ENCODE data around the gene PPP1R1B. TPM values are rescaled to one million over a fixed set of nuclear protein-coding genes. Genes with fewer than 3 reads are reported as not detected.

Gene PPP1R1B
- total and polyA plus RNA-seq, 2 experiments from 2014 or later: 3.4 to 5.4 TPM

DNA sequence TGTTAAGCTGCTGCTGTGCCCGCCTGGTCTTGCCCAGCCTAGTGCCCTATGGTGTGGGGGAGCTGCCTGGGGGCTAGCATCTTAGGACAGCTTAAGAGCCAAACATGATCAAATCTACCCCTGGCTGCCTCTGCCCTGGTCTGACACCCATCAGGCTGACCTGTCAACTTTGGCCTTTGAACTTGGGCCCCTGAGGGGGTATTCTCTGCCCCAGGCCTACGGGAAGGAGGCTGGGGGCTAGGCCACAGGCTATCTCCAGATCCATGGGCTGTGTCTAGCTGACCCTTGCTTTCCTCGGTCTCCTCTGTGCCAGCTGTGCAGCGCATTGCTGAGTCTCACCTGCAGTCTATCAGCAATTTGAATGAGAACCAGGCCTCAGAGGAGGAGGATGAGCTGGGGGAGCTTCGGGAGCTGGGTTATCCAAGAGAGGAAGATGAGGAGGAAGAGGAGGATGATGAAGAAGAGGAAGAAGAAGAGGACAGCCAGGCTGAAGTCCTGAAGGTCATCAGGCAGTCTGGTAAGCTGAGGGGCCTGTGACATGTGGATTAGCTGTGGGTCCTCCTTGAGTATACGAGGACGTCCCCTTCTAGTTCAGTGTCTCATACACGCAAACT lies 6.9 kb downstream of the PPP1R1B start:
- H3K4me1 ChIP-seq (ENCODE audit: insufficient read depth): peaks cover 75% of the 10 kb centered on the region
- no peak overlapping the region for H3K4me2 ChIP-seq

DNA sequence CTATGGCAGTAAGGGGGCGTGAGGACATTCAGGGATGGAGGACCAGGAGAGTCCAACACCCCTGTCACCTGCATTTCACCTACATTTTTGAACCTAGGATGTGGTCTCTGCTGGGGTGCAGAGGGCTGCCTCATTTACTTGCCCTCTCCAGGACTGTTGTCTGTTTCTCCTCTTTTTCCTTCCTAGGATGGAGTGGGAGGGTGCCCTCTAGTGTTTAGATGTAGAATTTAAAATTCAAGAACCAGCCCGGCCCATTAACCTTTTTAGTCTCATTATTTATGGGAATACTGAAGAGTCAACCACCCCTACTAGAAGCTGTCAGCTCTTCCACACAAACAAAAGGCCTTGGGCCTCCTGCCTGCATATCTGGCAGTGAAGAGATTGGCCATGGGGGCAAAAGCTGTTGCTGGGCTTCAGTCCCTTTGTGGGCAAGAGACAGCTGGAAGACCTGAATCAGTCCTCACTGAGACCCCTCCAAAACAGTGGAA lies 7.7 kb downstream of the PPP1R1B start:
- H3K4me3 ChIP-seq: no peak overlapping the region
- no peak overlapping the region for H3K27ac ChIP-seq (ENCODE audit: low read depth)
- peaks cover 20% of the 10 kb centered on the region for H3K79me2 ChIP-seq (replicated peaks; ENCODE audit: insufficient read depth)
- no peaks in the 10 kb centered on the region for H3K9me3 Mint-ChIP-seq
- no peak overlapping the region for H2AFZ ChIP-seq
- peaks cover 27% of the 10 kb centered on the region; the same call in 1 of the 2 replicates for H3F3A ChIP-seq (replicated peaks; ENCODE audit: low read depth)
- peaks cover 78% of the 10 kb centered on the region for H3K4me1 Mint-ChIP-seq
- H3K4me2 ChIP-seq: 0 out of 2 replicates have a peak overlapping the region, but pooled peaks have one; percentile 6
- H3K4me1 ChIP-seq (ENCODE audit: insufficient read depth): peaks cover 75% of the 10 kb centered on the region
- H3K36me3 Mint-ChIP-seq (ENCODE audit: low read depth): peaks cover 2% of the 10 kb centered on the region; the same call in 1 of the 3 replicates
- ATAC-seq (peak; percentile 2; the same call in 2 of the 3 replicates), DNase-seq (ENCODE audit: low spot score) (peak; percentile 85)
- H3K27me3 Mint-ChIP-seq (ENCODE audit: insufficient read depth, low read depth, poor library complexity): peaks cover 32% of the 10 kb centered on the region
- no peaks in the 10 kb centered on the region for H3K9me2 ChIP-seq (ENCODE audit: insufficient read depth)
- no peak overlapping the region for H3K4me3 Mint-ChIP-seq
- no peaks in the 10 kb centered on the region for H3K36me3 ChIP-seq (ENCODE audit: insufficient read depth)
- H4K20me1 ChIP-seq (replicated peaks; ENCODE audit: insufficient read depth): peaks cover 17% of the 10 kb centered on the region
- H3K27ac Mint-ChIP-seq: no peak overlapping the region
- H3K27me3 ChIP-seq (ENCODE audit: insufficient read depth): 0 out of 2 replicates have a peak, but pooled peaks cover 4% of the 10 kb centered on the region
- TF ChIP-seq CREB1 (CRISPR knock-in tag; IDR thresholded peaks at IDR 0.05; ENCODE audit: low read depth) (no peak), NANOG (IDR thresholded peaks at IDR 0.05; ENCODE audit: borderline replicate concordance) (no peak)
- TF ChIP-seq, protein P1, sequence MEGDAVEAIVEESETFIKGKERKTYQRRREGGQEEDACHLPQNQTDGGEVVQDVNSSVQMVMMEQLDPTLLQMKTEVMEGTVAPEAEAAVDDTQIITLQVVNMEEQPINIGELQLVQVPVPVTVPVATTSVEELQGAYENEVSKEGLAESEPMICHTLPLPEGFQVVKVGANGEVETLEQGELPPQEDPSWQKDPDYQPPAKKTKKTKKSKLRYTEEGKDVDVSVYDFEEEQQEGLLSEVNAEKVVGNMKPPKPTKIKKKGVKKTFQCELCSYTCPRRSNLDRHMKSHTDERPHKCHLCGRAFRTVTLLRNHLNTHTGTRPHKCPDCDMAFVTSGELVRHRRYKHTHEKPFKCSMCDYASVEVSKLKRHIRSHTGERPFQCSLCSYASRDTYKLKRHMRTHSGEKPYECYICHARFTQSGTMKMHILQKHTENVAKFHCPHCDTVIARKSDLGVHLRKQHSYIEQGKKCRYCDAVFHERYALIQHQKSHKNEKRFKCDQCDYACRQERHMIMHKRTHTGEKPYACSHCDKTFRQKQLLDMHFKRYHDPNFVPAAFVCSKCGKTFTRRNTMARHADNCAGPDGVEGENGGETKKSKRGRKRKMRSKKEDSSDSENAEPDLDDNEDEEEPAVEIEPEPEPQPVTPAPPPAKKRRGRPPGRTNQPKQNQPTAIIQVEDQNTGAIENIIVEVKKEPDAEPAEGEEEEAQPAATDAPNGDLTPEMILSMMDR (conservative IDR thresholded peaks at IDR 0.05; ENCODE audit: low read depth in 2 of 2): peak; percentile 63 to 99

More for the DNA sequence above, 6.9 kb downstream of the PPP1R1B start:
- Histone ChIP-seq H4K20me1 (replicated peaks; ENCODE audit: insufficient read depth) (peaks cover 11% of the 10 kb centered on the region), H3F3A (replicated peaks; ENCODE audit: low read depth) (peaks cover 26% of the 10 kb centered on the region; the same call in 1 of the 2 replicates), H3K36me3 (ENCODE audit: insufficient read depth) (no peaks in the 10 kb centered on the region), H3K27me3 (ENCODE audit: insufficient read depth) (peaks cover 7% of the 10 kb centered on the region), H3K9me2 (ENCODE audit: insufficient read depth) (no peaks in the 10 kb centered on the region), H3K79me2 (replicated peaks; ENCODE audit: insufficient read depth) (peaks cover 13% of the 10 kb centered on the region), H2AFZ (no peak overlapping the region), H3K4me3 (no peak overlapping the region), H3K27ac (ENCODE audit: low read depth) (no peak overlapping the region)
- H3K36me3 Mint-ChIP-seq (ENCODE audit: low read depth): peaks cover 2% of the 10 kb centered on the region; the same call in 1 of the 3 replicates
- ATAC-seq: no peak
- peaks cover 79% of the 10 kb centered on the region for H3K4me1 Mint-ChIP-seq
- peaks cover 33% of the 10 kb centered on the region for H3K27me3 Mint-ChIP-seq (ENCODE audit: insufficient read depth, low read depth, poor library complexity)
- no peak for DNase-seq (ENCODE audit: low spot score)
- TF ChIP-seq ZNF114 (CRISPR knock-in tag; IDR thresholded peaks at IDR 0.05) (no peak), EZH2 (IDR thresholded peaks at IDR 0.05; ENCODE audit: low read depth, unreplicated experiment) (no peak), EZH2phosphoT487 (IDR thresholded peaks at IDR 0.05; ENCODE audit: unreplicated experiment) (no peak), CREB1 (CRISPR knock-in tag; IDR thresholded peaks at IDR 0.05; ENCODE audit: low read depth) (no peak), POLR2AphosphoS5 (IDR thresholded peaks at IDR 0.05; ENCODE audit: low read depth) (no peak), STAT1 (IDR thresholded peaks at IDR 0.05; ENCODE audit: unreplicated experiment) (no peak), JUNB (IDR thresholded peaks at IDR 0.05; ENCODE audit: unreplicated experiment) (no peak), ZNF331 (CRISPR knock-in tag; IDR thresholded peaks at IDR 0.05; ENCODE audit: low read depth) (no peak)
- TF ChIP-seq, protein P2, sequence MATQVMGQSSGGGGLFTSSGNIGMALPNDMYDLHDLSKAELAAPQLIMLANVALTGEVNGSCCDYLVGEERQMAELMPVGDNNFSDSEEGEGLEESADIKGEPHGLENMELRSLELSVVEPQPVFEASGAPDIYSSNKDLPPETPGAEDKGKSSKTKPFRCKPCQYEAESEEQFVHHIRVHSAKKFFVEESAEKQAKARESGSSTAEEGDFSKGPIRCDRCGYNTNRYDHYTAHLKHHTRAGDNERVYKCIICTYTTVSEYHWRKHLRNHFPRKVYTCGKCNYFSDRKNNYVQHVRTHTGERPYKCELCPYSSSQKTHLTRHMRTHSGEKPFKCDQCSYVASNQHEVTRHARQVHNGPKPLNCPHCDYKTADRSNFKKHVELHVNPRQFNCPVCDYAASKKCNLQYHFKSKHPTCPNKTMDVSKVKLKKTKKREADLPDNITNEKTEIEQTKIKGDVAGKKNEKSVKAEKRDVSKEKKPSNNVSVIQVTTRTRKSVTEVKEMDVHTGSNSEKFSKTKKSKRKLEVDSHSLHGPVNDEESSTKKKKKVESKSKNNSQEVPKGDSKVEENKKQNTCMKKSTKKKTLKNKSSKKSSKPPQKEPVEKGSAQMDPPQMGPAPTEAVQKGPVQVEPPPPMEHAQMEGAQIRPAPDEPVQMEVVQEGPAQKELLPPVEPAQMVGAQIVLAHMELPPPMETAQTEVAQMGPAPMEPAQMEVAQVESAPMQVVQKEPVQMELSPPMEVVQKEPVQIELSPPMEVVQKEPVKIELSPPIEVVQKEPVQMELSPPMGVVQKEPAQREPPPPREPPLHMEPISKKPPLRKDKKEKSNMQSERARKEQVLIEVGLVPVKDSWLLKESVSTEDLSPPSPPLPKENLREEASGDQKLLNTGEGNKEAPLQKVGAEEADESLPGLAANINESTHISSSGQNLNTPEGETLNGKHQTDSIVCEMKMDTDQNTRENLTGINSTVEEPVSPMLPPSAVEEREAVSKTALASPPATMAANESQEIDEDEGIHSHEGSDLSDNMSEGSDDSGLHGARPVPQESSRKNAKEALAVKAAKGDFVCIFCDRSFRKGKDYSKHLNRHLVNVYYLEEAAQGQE (IDR thresholded peaks at IDR 0.05; ENCODE audit: unreplicated experiment): no peak
- no peaks in the 10 kb centered on the region for H3K9me3 Mint-ChIP-seq
- H3K27ac Mint-ChIP-seq: no peak overlapping the region
- H3K4me3 Mint-ChIP-seq: no peak overlapping the region

All from GM23338 (cell line).